ENCODE data around the gene RPL35.

The RPL35 gene

DNA sequence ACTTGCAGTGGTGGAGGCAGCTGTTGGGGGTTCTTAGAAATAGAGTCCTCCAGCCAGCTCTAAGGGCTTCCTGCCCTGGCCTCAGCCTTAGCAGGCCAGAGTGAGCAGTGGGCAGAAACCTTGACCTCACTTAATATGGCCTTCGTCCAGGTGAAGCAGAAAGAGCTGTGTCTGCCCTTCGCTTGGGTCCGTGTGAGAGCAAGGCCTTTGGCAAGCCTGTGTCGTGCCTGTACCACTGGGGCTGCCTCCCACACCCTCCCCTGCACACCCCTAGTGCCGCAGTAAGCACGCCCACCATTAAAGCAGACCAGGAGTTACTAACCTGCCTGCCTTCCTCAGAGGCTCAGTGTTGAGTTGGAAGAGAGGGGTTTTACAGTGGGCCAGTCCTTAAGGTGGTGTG lies 13.7 kb upstream of the RPL35 start:
- DNase-seq = no peak

DNA sequence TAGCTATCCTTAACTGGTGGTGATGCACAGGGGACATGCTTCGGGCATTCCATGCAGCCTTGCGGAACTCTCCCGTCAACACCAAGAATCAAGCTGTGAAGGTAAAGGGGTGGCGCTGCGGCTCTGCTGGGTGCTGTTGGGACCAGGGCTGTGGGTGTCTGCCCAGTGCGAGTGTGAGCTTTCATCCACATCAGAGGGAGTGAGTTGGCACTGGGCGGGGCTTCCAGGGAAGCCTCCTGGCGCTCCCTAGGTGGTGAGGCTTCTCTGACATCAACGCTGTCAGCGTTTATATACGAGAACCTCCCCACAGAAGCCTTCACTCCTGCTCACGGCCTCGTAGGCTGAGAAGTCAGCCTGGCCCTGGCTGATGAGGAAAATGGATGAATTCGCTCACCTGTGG lies 11.9 kb upstream of the RPL35 start:
- DNase-seq = no peak

DNA sequence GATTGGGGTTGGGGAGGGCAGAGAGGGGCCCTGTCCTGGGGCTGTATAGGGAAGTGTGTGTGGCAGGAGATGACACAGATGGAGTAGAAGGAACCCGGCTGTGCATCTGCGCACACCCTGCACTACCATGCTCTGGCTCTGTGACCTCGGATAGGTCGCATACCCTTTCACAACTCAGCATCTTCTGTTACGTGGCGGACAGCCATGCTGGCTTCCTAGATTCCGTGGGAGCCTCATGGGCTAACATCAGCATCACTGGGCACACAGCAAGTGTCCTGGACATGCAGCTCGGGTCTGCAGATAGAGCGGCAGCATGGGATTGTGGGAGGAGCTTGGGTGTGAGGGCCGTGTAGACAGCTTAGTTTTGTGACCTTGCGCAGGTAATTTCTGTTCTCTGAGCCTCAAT lies 9.4 kb upstream of the RPL35 start:
- no peak for DNase-seq

DNA sequence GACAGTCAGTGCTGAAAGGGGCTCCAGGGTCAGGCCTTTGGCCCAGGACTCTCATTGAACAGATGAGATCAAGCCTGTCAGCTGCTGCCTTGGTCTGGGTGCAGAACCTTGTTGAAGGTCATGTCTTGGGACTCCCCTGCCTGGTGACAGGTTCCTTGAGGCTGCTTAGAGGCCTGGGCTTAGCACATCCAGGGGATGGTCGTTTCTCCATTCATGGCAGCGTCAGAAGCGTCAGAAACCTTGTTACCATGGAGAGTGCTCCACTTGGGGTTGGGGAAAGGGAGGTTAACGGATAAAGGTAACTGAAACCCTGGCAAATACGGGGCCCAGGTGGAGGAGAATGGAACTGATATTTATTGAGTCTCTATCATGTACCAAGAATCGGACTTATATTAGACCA lies 9.0 kb upstream of the RPL35 start:
- no peak for DNase-seq

DNA sequence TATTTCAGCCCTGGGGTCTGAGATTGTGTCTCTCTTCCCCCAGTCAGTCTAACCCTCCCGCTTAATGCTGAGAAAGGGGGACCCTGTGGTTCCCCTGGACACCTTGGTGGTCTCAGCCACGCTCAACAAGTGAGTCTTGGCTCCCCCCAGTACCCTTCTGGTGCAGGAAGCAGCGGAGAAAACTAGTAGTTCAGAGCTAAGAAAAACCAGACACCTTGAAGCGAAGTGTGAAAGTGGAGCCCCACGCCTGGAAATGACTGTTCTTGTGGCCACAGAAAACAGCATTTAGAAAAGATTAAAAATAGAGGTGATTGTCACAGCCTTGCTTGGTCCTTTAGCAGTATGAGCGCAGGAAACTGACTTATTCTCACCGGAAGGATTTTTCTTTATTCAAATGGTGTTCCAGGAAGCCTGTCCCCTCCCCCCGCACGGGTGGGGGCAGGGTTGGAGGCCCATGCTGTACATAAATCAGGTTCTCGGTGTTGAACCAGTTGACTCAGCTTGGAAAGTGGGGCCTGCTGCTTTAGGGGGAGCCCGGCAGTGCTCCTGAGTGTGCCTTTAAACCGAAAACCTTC lies 8.3 kb upstream of the RPL35 start:
- peak; percentile 91 to 92 for DNase-seq

DNA sequence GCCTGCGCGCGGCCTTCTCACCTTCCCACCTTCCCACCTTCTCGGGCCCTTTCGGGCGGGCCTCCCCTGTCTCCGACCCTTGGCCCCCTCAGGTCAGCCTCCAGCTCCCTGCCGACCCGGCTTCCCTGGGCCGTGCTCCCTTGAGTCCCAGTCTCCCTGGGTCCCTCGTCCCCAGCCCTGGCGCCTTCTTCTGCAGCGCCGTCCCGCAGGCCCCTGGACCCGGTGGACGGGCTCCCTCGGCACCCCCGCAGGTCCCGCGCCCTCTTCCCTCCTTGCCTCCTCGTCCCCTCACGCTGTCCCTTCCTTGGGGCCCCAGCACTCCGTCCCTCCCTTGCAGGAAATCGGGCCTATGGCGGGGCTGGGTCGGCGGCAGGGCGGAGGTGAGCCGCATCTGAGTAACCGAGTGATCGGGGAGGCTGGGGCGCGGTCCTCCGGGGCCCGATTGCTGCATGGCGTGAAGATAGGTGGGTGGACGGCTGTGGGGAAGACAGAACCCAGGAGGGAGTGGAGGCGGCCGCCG lies 7.8 kb upstream of the RPL35 start:
- DNase-seq = peak; percentile 45 to 64

DNA sequence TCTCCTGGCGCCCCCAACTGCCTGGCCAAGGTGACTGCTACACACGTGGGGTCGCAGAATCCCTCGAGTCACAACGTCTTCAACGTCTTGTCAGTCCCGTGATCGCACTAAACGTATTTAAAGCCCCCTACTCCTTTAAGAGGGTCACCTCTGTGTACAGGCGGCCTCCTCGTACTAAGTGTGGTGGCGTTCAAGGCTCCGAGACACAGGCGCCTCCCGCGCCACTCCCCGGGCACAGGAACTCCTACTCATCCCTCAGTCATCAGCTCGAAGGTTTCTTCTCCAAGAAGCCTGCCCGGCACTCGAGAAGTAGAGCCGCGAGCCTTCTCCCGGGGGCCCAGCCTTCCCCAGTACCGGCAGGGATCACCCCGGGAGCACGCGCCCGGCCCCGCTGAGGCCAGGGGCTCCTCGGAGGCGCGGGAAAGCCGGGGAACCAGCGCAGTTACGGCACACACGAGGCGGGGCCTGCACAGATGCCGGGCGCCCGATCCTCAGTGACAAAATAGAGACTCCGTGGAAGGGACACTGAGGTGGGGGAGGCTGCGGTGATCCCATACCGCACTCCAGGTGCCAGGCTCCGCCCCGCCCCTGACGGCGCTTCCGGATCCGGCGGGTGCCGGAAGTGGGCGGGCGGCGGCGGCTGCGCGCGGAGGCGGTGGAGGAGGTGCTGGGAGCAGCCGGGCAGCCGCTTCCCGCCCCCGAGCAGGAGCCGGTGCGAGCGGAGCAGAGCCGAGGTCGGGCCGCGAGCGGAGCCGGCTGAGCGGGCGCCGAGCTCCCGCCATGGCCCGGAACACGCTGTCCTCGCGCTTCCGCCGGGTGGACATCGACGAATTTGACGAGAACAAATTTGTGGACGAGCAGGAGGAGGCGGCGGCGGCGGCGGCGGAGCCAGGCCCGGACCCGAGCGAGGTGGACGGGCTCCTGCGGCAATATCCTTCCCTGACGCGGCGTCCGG lies 7.0 kb upstream of the RPL35 start:
- peak; percentile 92 to 93 for DNase-seq

DNA sequence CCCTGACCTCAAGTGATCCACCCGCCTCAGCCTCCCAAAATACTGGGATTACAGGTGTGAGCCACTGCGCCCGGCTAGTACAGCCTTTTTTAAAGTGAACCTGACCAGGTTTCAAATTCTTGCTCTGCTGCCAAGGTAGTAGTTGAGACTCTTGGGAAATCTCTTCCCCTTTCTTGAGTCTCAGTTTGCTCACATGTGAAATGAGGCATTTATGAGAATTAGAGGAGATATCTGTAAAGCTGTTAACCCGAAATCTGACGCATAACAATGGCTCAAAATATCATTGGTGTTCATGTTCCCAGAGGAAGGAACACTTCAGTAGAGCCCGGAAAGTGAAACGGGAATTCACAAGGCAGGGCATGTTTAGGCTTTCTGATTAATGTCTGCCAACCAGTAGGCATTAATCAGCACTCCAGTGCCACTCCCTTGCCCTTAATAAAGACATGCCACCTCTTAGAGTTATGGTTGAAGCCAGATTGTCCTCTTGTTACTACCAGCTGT lies 1.7 kb upstream of the RPL35 start:
- no peak for DNase-seq

DNA sequence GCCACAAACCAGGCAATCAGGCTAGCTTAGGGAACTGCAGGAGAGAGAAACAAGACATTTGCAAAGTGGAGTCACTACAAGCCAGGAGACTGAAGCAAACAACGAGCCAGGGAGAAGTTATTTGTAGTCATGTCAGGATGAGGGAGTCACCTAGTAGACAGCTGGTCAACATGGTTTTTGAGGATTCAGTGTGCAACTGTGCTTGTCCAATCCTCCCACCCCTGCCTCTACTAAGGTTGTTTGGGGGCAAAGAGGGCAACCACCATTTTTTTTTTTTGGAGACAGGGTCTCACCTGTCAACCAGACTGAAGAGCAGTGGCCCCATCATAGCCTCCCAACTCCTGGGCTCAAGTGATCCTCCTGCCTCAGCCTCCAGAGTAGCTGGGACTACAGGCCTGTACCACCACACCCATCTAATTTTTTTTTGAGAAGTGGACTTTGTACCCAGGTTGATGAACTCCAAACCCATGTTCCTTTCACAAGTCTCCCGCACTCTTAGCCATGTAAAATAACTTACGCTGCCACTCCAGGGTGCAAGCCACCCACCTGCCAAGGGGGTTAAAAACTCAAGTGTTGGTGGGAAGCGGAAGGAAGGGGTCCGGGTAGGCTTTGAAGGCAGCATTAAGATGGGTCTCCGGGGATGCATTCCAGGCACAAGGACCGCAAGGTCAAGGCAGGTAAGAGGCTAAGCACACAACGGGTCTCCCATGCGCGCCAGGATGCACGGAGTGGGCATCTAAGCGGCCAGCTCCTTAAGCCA lies 995 bp downstream of the RPL35 start:
- DNase-seq = no peak

DNA sequence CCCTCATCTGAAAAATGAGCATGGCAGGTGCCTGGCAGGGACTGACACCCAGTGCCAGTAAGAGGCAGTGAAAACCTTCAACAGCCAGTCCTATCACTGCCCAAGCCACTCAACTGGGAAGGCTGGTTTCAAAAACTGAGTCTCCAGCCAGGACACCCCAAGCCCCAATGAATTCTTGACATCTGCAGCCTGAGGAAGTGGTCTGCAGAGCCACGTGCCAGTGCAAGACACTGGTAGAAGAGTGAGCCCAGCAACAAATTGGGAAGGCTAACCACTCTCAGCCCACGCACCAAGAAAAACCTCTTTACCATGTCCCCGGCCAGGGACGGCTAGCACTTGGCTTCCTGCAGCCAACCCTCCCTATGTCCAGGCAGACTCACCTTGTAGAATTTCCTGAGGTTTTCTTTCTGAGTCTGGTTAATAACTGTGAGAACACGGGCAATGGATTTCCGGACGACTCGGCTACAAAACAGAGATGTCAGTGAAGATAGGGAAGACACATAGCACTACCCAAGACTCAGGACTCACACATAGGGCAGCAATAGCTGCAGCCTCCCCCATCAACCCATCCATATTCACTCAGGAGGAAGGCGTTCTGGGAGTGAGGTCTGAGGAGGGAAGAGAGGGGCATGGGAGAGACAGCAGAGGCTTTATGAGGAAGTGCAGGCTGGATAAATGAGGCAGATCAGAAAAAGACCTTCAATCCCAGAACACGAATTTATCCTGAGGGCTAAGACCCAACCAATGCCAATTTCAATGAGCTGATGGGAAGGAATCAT lies 1.8 kb downstream of the RPL35 start:
- DNase-seq = no peak

DNA sequence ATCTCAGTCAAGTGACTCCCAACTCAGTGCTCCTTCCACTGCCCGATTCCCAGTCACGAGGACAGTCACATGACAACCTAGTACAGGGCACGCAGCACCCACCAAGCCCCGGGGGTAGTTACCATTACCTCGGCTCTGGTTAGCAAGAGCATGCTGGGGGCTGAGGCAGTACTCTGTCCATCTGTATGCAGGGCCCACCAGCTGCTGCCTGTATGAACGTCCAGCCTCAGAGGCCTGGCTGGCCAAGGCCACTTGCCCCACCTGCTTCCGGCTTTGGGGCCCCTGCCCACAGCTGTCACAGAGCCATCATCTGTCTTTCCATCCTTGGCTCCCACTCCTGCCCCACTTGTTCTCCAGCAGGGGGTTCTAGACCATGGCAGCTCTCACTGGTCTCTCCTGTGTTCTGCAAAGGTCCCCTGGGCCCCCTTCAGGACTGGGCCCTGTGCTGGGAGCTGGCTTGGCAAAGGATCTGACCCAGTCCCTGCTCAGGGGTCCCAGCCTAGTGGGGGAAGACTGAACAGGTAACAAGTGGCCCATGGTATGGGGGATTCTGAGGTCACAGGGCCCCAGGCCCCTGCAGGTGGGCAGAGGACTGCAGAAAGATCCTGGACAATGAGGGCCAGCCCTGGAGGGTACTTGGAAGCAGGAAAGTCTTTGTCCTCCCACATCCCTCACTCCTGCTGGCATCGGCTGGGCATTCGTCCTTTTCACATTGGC lies 3.3 kb downstream of the RPL35 start:
- DNase-seq = no peak

DNA sequence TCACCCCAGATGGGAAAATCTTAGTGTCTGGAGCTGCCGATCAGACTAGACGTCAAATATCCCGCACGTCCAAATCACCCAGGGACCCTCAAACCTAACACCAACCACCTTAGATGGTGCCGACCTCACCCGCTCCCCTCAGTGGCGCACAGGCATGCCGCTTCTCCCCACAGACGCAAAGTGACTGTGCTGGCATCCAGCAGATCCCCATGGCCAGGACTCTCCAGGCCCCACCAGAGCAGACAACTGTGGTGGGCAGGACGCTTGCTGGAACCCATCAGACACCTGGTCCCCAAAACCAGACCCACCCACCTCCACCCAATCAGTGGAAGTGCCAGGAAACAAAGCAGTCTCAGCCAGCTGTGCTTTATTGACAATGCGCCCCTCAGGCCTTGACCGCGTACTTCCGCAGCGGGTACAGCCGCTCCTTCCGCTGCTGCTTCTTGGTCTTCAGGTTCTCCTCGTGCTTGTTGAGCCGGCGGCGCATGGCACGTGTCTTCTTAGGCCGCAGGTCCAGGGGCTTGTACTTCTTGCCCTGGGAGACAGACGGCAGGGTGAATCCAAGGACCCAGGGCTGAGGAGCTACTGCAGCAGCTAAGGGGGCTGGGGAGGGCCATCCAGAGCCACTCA lies 4.1 kb downstream of the RPL35 start:
- DNase-seq = no peak

DNA sequence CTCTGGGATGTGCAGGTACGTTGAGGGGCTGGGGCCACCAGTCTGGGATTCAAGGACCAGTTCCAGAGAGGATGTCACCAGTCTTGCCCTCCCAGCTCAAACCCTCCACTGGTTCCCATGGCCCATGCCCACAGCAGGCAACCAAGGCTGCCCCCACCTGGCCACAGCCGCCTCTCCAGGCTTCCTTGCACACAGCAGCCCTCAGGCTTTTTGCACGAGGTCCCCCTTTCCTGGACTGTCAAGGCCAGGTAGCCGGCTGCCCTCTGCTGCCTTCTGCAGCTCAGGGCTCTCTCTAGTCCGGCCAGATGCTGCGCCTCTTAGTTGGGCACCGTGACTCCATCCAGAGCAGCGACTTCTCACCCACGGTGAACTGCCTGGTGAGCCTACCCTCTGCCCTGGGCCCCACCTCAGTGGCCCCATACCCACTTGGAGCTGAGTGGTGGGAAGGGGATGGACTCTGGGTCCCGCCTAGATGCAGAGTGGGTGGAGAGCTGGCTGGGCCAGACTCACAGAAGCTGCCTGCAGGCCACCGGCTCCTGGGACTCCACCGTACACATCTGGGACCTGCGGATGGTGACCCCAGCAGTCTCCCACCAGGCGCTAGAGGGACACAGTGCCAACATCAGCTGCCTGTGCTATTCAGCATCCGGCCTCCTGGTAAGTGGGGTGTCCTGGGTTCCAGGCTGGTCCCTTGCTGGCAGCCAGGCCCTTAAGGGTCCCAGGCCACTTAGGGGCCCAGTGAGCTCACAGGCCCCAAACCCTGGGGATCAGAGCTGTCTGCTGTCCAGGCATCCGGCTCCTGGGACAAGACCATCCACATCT lies 5.6 kb downstream of the RPL35 start:
- DNase-seq = peak in 1 of 2 donors; percentile 59

DNA sequence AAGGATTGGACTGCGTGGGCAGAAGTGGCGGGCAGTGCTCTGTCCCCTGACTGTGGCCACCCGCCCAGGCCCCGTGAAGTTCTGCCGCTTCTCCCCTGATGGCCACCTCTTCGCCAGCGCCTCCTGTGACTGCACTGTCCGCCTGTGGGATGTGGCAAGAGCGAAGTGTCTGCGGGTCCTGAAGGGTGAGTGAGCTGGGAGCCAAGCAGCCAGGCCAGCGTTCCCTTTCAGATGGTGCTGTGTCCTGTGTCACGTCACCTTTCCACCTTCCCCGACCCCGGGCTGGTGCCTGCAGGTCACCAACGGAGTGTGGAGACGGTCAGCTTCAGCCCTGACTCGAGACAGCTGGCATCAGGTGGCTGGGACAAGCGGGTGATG lies 6.2 kb downstream of the RPL35 start:
- DNase-seq = no peak

DNA sequence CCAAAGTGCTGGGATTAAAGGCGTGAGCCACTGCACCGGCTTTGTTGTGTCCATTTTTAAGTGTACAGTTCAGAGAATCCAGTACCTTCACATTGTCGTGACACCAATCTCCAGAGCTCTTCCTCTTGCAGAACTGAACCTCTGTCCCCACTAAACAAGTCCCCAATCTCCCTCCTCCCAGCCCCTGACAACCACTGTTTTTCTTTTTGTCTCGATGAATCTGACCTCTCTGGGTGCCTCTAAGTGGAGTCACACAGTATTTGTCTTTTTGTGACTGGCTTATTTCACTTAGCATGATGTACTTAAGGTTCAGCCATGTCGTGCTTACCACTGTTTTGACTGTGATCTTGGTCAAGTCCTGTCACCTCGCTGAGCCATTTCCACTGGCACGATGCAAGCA lies 6.9 kb downstream of the RPL35 start:
- no peak for DNase-seq

DNA sequence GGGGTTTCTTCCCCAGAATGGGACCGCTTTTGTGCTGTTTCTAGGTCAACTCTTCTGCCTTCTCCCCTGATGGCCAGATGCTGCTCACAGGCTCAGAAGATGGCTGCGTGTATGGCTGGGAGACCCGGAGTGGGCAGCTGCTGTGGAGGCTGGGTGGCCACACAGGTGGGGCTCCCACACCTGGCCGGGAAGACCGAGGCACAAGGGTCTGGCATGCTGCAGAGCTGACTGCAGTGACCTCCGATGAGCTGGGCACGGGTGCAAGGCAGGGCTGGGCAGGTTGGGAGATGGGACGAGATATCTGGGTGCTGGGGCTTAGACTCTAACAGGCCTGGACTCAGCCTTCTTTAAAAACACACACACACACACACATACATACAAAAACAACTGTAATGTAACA lies 7.6 kb downstream of the RPL35 start:
- no peak for DNase-seq

DNA sequence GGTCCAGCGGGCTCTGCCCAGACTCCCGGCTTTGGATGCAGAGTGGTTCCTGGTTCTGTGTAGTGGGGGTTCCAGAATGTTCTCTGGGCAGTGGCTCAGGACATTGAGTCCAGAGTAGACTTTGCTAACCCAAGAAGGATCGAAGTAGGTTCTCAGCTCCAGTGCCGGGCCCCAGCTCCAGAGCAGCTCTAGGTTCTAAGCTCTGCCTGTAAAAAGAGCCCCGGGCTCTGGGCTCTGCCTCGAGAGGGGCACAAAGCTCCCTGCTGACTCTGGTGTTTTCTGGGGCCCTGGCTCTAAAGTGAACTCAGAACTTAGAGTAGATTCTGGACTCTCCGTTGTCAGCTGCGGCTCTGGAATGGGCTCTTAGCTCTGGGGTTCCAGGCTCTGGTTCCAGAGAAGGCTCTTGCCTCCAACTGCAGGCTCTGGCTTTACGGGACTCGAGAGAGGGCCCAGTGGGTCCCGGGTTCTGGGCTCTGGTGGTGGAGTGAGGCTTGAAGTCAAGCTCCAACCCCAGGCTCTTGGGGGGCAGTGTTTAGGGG lies 8.1 kb downstream of the RPL35 start:
- no peak for DNase-seq

DNA sequence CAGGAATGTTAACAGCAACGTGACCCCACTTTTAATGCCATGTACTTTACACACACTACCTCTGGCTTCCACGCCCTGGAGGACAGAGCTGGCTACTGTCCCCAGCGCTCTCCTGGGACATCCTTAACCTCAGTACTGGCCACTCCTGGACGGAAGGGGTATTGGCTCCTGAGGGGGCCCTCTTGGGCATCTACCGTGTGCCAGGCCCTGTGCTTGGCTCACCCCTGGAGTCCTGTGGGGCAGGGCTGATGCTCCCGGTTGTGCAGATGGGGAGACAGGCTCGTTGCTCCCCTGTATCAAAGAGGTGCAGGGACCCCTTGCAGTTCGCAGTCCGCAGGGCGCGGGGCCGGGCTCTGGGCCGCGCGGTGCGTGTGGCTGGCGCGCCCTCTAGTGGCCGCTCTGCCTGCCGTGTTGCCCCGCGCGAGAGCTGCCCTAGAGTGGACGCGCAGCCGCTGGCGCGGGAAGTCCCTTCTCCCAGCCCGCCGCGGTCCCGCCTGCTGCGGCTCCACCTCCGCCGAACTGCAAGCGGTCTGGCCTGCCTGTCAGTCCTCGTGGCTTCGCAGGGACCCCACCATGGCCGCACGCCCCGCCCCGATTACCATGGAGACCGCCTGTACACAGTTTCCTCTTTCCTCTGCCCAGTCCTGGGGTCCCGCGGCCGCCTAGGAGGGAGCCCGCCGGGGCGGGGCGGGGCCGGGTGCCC lies 8.8 kb downstream of the RPL35 start, which contains the start of gene WDR38:
TSS of gene WDR38 (plus strand) at position 632 of the 703 bp plus-strand sequence. CDS start 72 bp downstream, outside the sequence.
- peak; percentile 77 to 81 for DNase-seq

DNA sequence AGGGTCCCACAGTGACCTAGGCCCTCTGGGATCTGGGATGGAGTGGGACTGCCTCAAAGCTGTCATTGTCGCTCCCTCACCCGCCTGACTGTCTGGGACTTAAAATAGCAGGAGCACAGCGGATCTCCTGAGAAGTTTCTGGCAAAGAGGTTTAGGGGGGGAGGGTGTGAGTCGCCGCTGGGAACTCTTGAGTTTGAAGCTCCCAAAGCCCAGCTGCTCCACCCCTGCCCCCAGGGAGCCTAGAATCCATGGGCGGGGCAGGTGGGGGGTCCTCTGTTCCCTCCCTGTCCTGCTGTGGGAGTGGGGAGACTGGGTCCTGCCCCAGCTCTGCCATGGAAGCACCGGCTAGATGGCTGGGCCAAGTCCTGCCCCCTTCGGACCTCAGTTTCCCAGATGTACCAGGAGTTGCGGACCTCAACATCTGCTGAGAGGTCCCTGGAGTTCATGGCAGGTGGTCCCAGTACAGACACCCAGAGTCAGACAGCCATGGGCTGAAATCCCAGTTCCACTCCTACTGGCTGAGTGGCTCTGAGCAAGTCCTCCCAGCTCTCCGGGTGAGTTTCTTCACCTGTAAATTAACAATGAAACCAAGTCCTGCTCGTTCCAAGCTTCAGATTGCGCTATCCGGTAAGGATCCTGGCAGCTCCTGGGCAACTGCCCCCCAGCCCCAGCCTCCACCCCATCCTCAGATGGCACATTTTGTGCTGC lies 9.5 kb downstream of the RPL35 start:
- DNase-seq = no peak
